ENCODE measurements around the gene CDX1. TPM values are rescaled to one million over a fixed set of nuclear protein-coding genes. Genes with fewer than 3 reads are reported as not detected.

Gene CDX1
- total RNA-seq, 1 donor from 2014 or later = not detected

DNA sequence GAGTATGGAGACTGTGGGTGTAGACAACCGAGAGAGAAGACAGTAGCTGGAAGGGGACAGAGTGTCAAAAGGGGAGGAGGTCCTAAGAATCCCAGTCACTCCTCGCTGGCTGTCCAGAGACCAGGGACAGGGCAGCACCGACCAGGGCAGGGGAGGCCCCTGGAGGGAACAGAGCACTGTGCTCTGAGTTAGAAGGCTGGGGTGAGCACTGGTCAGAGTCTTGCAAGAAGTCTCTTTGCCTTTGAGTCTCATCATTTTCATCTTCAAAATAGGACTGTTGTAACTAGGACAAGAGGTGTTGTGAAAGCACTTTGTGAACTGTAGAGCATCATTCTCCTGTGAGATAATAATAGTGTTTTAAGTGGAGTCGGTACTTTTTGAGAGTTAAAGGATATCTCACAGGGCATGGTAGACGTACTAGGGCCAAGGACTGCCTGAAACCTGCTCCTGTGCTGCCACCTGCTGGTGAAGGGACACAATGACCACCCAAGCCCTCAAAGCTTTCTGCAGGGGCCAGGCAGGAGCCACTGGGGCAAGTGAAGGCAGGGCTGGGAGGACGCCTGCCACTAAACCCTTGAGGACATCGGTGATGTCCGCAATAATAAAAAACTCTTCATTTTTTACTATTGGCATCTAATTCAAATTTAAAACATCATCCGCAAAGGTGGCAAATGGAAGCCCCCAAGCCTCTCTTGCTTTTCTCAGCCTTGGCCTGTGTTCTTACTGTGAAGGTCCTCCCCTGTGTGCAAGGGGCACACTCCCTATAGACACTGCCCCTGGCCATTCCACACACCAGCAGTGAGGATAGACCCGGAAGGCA lies 51.5 kb downstream of the CDX1 start:
- Histone ChIP-seq H3K27me3 (peaks cover 12% of the 10 kb centered on the region), H3K36me3 (no peaks in the 10 kb centered on the region), H3K79me2 (ENCODE audit: low read depth) (no peaks in the 10 kb centered on the region), H3K4me3 (no peak overlapping the region), H3K4me1 (peaks cover 4% of the 10 kb centered on the region), H4K20me1 (ENCODE audit: low read depth) (no peaks in the 10 kb centered on the region), H3K4me2 (no peak overlapping the region), H3F3A (ENCODE audit: low read depth) (no peaks in the 10 kb centered on the region), H3K9ac (no peak overlapping the region), H2AFZ (replicated peaks) (no peak overlapping the region), H3K9me3 (ENCODE audit: low read depth) (no peaks in the 10 kb centered on the region), H3K27ac (no peak overlapping the region)
- H3K9me3 Mint-ChIP-seq = no peaks in the 10 kb centered on the region
- peaks cover 2% of the 10 kb centered on the region for H3K27me3 Mint-ChIP-seq (ENCODE audit: insufficient read depth, low read depth)
- no peak overlapping the region for H3K27ac Mint-ChIP-seq
- TF ChIP-seq, protein P1, sequence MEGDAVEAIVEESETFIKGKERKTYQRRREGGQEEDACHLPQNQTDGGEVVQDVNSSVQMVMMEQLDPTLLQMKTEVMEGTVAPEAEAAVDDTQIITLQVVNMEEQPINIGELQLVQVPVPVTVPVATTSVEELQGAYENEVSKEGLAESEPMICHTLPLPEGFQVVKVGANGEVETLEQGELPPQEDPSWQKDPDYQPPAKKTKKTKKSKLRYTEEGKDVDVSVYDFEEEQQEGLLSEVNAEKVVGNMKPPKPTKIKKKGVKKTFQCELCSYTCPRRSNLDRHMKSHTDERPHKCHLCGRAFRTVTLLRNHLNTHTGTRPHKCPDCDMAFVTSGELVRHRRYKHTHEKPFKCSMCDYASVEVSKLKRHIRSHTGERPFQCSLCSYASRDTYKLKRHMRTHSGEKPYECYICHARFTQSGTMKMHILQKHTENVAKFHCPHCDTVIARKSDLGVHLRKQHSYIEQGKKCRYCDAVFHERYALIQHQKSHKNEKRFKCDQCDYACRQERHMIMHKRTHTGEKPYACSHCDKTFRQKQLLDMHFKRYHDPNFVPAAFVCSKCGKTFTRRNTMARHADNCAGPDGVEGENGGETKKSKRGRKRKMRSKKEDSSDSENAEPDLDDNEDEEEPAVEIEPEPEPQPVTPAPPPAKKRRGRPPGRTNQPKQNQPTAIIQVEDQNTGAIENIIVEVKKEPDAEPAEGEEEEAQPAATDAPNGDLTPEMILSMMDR (IDR thresholded peaks at IDR 0.05) = peak; percentile 93
- TF ChIP-seq EZH2 (IDR thresholded peaks at IDR 0.05) = no peak
- no peak for TF ChIP-seq EZH2phosphoT487 (IDR thresholded peaks at IDR 0.05)
- no peak overlapping the region for H3K4me3 Mint-ChIP-seq
- peaks cover 6% of the 10 kb centered on the region for H3K4me1 Mint-ChIP-seq
- peak; percentile 89 for DNase-seq (ENCODE audit: low spot score)
- H3K36me3 Mint-ChIP-seq = no peaks in the 10 kb centered on the region

DNA sequence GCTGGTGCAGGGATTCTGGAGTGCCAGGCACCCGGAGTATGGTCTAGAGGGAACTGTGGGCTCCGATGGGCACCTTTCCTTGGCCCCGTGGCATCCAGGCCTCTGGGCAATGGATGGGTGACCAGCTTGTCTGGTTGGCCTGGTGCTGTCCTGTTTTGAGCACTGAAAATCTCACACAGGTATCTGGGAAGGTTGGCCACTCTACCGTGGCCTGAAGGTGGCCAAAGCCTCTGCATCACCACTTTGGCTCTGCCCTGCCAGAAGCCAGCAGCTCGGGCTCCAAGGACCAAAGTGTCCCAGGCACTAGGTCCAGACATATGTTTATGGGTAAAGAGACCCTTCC lies 52.1 kb downstream of the CDX1 start:
- Histone ChIP-seq H4K20me1 (ENCODE audit: low read depth) (no peaks in the 10 kb centered on the region), H3F3A (ENCODE audit: low read depth) (no peaks in the 10 kb centered on the region), H3K4me1 (peaks cover 4% of the 10 kb centered on the region), H3K4me2 (no peak overlapping the region), H3K79me2 (ENCODE audit: low read depth) (no peaks in the 10 kb centered on the region), H2AFZ (replicated peaks) (no peak overlapping the region), H3K36me3 (no peaks in the 10 kb centered on the region), H3K9me3 (ENCODE audit: low read depth) (no peaks in the 10 kb centered on the region), H3K9ac (no peak overlapping the region), H3K27me3 (peaks cover 12% of the 10 kb centered on the region), H3K4me3 (no peak overlapping the region), H3K27ac (no peak overlapping the region)
- no peaks in the 10 kb centered on the region for H3K36me3 Mint-ChIP-seq
- no peak overlapping the region for H3K4me3 Mint-ChIP-seq
- H3K27me3 Mint-ChIP-seq (ENCODE audit: insufficient read depth, low read depth) = peaks cover 2% of the 10 kb centered on the region
- no peak for TF ChIP-seq EZH2phosphoT487 (IDR thresholded peaks at IDR 0.05)
- TF ChIP-seq EZH2 (IDR thresholded peaks at IDR 0.05) = no peak
- TF ChIP-seq, protein P1 (IDR thresholded peaks at IDR 0.05) = no peak
- no peak for DNase-seq (ENCODE audit: low spot score)
- no peak overlapping the region for H3K27ac Mint-ChIP-seq
- H3K4me1 Mint-ChIP-seq = peaks cover 4% of the 10 kb centered on the region
- no peaks in the 10 kb centered on the region for H3K9me3 Mint-ChIP-seq

DNA sequence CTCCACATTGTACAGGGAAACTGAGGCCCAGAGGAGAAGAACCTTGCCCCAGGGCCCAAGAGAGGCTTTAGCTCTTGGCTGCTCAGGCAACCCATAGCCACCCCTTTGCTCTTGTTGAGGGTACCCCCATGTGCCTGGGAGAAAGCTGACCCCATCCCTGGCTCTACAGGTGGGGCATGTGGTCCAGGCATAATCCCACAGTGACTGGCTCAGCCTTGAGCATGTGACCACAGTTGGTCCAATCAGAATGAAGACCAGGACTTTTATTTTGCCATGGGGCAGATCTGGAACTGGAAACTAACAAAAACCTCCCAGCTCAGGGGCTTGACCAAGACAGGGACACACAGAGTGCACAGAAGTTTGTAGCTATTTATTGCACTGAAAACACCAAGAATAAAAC lies 52.6 kb downstream of the CDX1 start:
- H3K4me3 ChIP-seq = no peak overlapping the region
- Mint-ChIP-seq H3K9me3 (no peaks in the 10 kb centered on the region), H3K27ac (no peak overlapping the region), H3K4me3 (no peak overlapping the region), H3K27me3 (ENCODE audit: insufficient read depth, low read depth) (peaks cover 2% of the 10 kb centered on the region), H3K4me1 (no peaks in the 10 kb centered on the region), H3K36me3 (no peaks in the 10 kb centered on the region)
- no peak overlapping the region for H3K27ac ChIP-seq
- no peaks in the 10 kb centered on the region for H4K20me1 ChIP-seq (ENCODE audit: low read depth)
- no peaks in the 10 kb centered on the region for H3K79me2 ChIP-seq (ENCODE audit: low read depth)
- H3K27me3 ChIP-seq = peaks cover 12% of the 10 kb centered on the region
- no peak for TF ChIP-seq EZH2 (IDR thresholded peaks at IDR 0.05)
- TF ChIP-seq, protein P1 (IDR thresholded peaks at IDR 0.05) = no peak
- no peak for TF ChIP-seq EZH2phosphoT487 (IDR thresholded peaks at IDR 0.05)
- no peaks in the 10 kb centered on the region for H3F3A ChIP-seq (ENCODE audit: low read depth)
- H3K4me2 ChIP-seq = no peak overlapping the region
- H3K9ac ChIP-seq = no peak overlapping the region
- H2AFZ ChIP-seq (replicated peaks) = no peak overlapping the region
- peaks cover 4% of the 10 kb centered on the region for H3K4me1 ChIP-seq
- no peaks in the 10 kb centered on the region for H3K36me3 ChIP-seq
- no peaks in the 10 kb centered on the region for H3K9me3 ChIP-seq (ENCODE audit: low read depth)
- no peak for DNase-seq (ENCODE audit: low spot score)

All from neural progenitor cell (in vitro differentiated cells).